H1 (cell line): ENCODE measurements around the gene IFT81. TPM values are rescaled to one million over a fixed set of nuclear protein-coding genes. Genes with fewer than 3 reads are reported as not detected.

Source experiments
- CTCF ChIA-PET: fragments of 300-600 bp; sonication (Branson Sonifier 250); formaldehyde crosslinking; loops from one replicate; lab custom pipeline; 2021; ENCODE audit not compliant: partially characterized antibody; lab: Charles Lee
- POLR2A ChIA-PET: fragments of 300-600 bp; sonication (Branson Sonifier 250); formaldehyde crosslinking; loops from one replicate; lab custom pipeline; 2021; ENCODE audit warnings: inconsistent platforms; ENCODE audit not compliant: partially characterized antibody; lab: Charles Lee
- DNase-seq, 2 experiments: peaks; one replicate each; pipeline versions ENCODE4 v3.0.0 to v3.0.0-alpha.2; 2010 to 2022; ENCODE audit warnings: low spot score in 2 of 2, low read depth in 1 of 2, mixed read lengths in 1 of 2
- FAIRE-seq: peaks from 2 replicates; lab custom pipeline; 2011; peaks lifted over from hg19 to GRCh38; lab: Jason Lieb, UNC
- H2AFZ ChIP-seq: 2 replicates; pipeline ENCODE4 v1.8.1; 2012; ENCODE audit warnings: low read length, inconsistent platforms
- H2AK5ac ChIP-seq: 2 replicates; pipeline ENCODE4 v1.6.1; 2013; ENCODE audit warnings: low read depth, low read length
- H2BK120ac ChIP-seq: replicated peaks from 2 replicates; pipeline ENCODE3; 2013; ENCODE audit warnings: low read depth, low read length, inconsistent platforms
- H2BK12ac ChIP-seq: 2 replicates; pipeline ENCODE4 v1.6.1; 2013; ENCODE audit warnings: low read depth, low read length
- H2BK15ac ChIP-seq: 2 replicates; pipeline ENCODE4 v1.6.1; 2013; ENCODE audit warnings: low read length
- H2BK20ac ChIP-seq: 2 replicates; pipeline ENCODE4 v1.6.1; 2013; ENCODE audit warnings: low read length
- H2BK5ac ChIP-seq: 2 replicates; pipeline ENCODE4 v1.6.1; 2013; ENCODE audit warnings: low read depth, low read length
- H3K14ac ChIP-seq: 2 replicates; pipeline ENCODE4 v1.6.1; 2013; ENCODE audit warnings: inconsistent platforms; ENCODE audit not compliant: insufficient read length
- H3K18ac ChIP-seq: 2 replicates; pipeline ENCODE4 v1.6.1; 2013; ENCODE audit warnings: low read length; ENCODE audit errors: extremely low read depth
- H3K23ac ChIP-seq: 2 replicates; pipeline ENCODE4 v1.6.1; 2013; ENCODE audit warnings: inconsistent platforms; ENCODE audit not compliant: insufficient read length
- H3K23me2 ChIP-seq: 2 replicates; pipeline ENCODE4 v1.6.1; 2013; ENCODE audit warnings: low read depth, low read length
- H3K27ac ChIP-seq: 2 replicates; pipeline ENCODE4 v1.6.1; 2011; ENCODE audit warnings: low read depth, low read length, inconsistent platforms
- H3K27me3 ChIP-seq, 4 experiments: replicated peaks in 1 of 4; 1 replicate in 1 of 4; 2 replicates in 3 of 4; pipeline versions ENCODE4 v1.6.1 to v1.8.1; 2011 to 2013; ENCODE audit warnings: low read length in 3 of 4, mild to moderate bottlenecking in 3 of 4, inconsistent platforms in 2 of 4, mixed read lengths in 2 of 4, moderate library complexity in 1 of 4; ENCODE audit not compliant: control insufficient read depth in 3 of 4, insufficient read depth in 3 of 4; ENCODE audit errors: extremely low read depth in 1 of 4
- H3K36me3 ChIP-seq, 4 experiments: 2 replicates each; pipeline versions ENCODE4 v1.6.1 to v1.8.1; 2011 to 2013; ENCODE audit warnings: mild to moderate bottlenecking in 4 of 4, low read length in 3 of 4, moderate library complexity in 2 of 4, control low read depth in 1 of 4, inconsistent platforms in 1 of 4; ENCODE audit not compliant: insufficient read depth in 4 of 4, control insufficient read depth in 2 of 4
- H3K4ac ChIP-seq: replicated peaks from 2 replicates; pipeline ENCODE3; 2013; ENCODE audit warnings: low read length, low read depth, mixed read lengths, inconsistent platforms; ENCODE audit not compliant: insufficient read length
- H3K4me1 ChIP-seq, 4 experiments: replicated peaks in 1 of 4; 1 replicate in 1 of 4; 2 replicates in 3 of 4; pipeline versions ENCODE4 v1.6.1 to v1.8.1; 2011 to 2013; ENCODE audit warnings: low read length in 3 of 4, inconsistent platforms in 2 of 4, mixed read lengths in 1 of 4; ENCODE audit not compliant: insufficient read depth in 4 of 4, control insufficient read depth in 3 of 4
- H3K4me2 ChIP-seq, 2 experiments: 2 replicates each; pipeline versions ENCODE4 v1.6.1 to v1.8.1; 2011 to 2013; ENCODE audit warnings: low read depth in 2 of 2, low read length in 2 of 2, control low read depth in 1 of 2, inconsistent platforms in 1 of 2, mild to moderate bottlenecking in 1 of 2; ENCODE audit not compliant: insufficient read depth in 1 of 2
- H3K4me3 ChIP-seq, 4 experiments: fragments of 200-600, 300-600 bp in 1 of 4; sonication (generic), shearing (Covaris generic), sonication (Bioruptor Twin) in 1 of 4; 2 replicates each; pipeline versions ENCODE4 v1.5.1 to v1.8.1; 2011 to 2016; ENCODE audit warnings: low read length in 4 of 4, low read depth in 3 of 4, control low read depth in 2 of 4, inconsistent platforms in 2 of 4, mild to moderate bottlenecking in 2 of 4, mixed read lengths in 1 of 4, moderate library complexity in 1 of 4; ENCODE audit not compliant: insufficient read depth in 2 of 4; ENCODE audit errors: extremely low read depth in 1 of 4
- H3K56ac ChIP-seq: replicated peaks from 2 replicates; pipeline ENCODE3; 2013; ENCODE audit warnings: low read depth, mild to moderate bottlenecking, mixed read lengths, low read length, inconsistent platforms; ENCODE audit not compliant: insufficient read length
- H3K79me1 ChIP-seq: 2 replicates; pipeline ENCODE4 v1.6.1; 2013; ENCODE audit warnings: low read depth, low read length, control low read depth
- H3K79me2 ChIP-seq, 2 experiments: 2 replicates each; pipeline versions ENCODE4 v1.6.1 to v1.8.1; 2012 to 2013; ENCODE audit warnings: low read length in 2 of 2, mild to moderate bottlenecking in 2 of 2, inconsistent platforms in 1 of 2; ENCODE audit not compliant: insufficient read depth in 2 of 2, control insufficient read depth in 1 of 2
- H3K9ac ChIP-seq, 4 experiments: replicated peaks in 1 of 4; 1 replicate in 1 of 4; 2 replicates in 3 of 4; pipeline versions ENCODE4 v1.6.1 to v1.8.1; 2011 to 2013; ENCODE audit warnings: low read depth in 3 of 4, low read length in 3 of 4, control low read depth in 2 of 4, mild to moderate bottlenecking in 2 of 4, moderate library complexity in 2 of 4, inconsistent platforms in 1 of 4; ENCODE audit errors: extremely low read depth in 1 of 4
- H3K9me3 ChIP-seq, 2 experiments: 2 replicates each; pipeline versions ENCODE4 v1.6.1 to v1.8.1; 2012 to 2013; ENCODE audit warnings: mild to moderate bottlenecking in 2 of 2, moderate library complexity in 2 of 2, control low read depth in 1 of 2, inconsistent platforms in 1 of 2, low read depth in 1 of 2, low read length in 1 of 2, mixed read lengths in 1 of 2; ENCODE audit not compliant: insufficient read depth in 2 of 2
- H4K20me1 ChIP-seq, 2 experiments: replicated peaks in 1 of 2; 2 replicates each; pipeline versions ENCODE3 to v1.8.1; 2011 to 2013; ENCODE audit warnings: inconsistent platforms in 2 of 2, low read length in 2 of 2, mild to moderate bottlenecking in 1 of 2; ENCODE audit not compliant: insufficient read depth in 2 of 2, control insufficient read depth in 1 of 2
- H4K5ac ChIP-seq: 2 replicates; pipeline ENCODE4 v1.6.1; 2013; ENCODE audit warnings: low read length, low read depth, mixed read lengths, inconsistent platforms; ENCODE audit not compliant: insufficient read length
- H4K8ac ChIP-seq: 2 replicates; pipeline ENCODE4 v1.8.0; 2013; ENCODE audit warnings: mild to moderate bottlenecking, moderate library complexity, low read length, inconsistent platforms; ENCODE audit not compliant: insufficient read depth; ENCODE audit errors: extremely low read depth
- H4K91ac ChIP-seq: replicated peaks from 2 replicates; pipeline ENCODE3; 2013; ENCODE audit warnings: low read length, mixed read lengths, inconsistent platforms; ENCODE audit not compliant: insufficient read length
- CTCF ChIP-seq, 3 experiments: IDR thresholded peaks; 1 replicate in 2 of 3; 2 replicates in 1 of 3; pipeline versions ENCODE4 v1.5.1 to v1.6.1; 2011; ENCODE audit warnings: low read length in 3 of 3, mild to moderate bottlenecking in 3 of 3, inconsistent platforms in 2 of 3, low read depth in 1 of 3, moderate library complexity in 1 of 3; ENCODE audit not compliant: insufficient read depth in 1 of 3; ENCODE audit errors: control extremely low read depth in 1 of 3
- E2F6 ChIP-seq: IDR thresholded peaks from 2 replicates; pipeline ENCODE4 v1.6.1; 2012; ENCODE audit warnings: inconsistent platforms
- EZH2 ChIP-seq: fragments of 200-600 bp; sonication (generic); IDR thresholded peaks from 2 replicates; pipeline ENCODE4 v1.7.1; 2012; ENCODE audit warnings: low read depth, mild to moderate bottlenecking, moderate library complexity, low read length, inconsistent platforms; ENCODE audit not compliant: severe bottlenecking
- GTF2F1 ChIP-seq: IDR thresholded peaks from 2 replicates; pipeline ENCODE4 v1.6.1; 2012; ENCODE audit warnings: low read depth, low read length, improper control_type of control experiment, borderline replicate concordance
- MAX ChIP-seq: IDR thresholded peaks from 2 replicates; pipeline ENCODE4 v1.6.1; 2012; ENCODE audit warnings: inconsistent platforms
- RBBP5 ChIP-seq: IDR thresholded peaks from 2 replicates; pipeline ENCODE4 v1.7.1; 2012; ENCODE audit warnings: low read depth, mild to moderate bottlenecking, inconsistent platforms, low read length, moderate library complexity, borderline replicate concordance
- SIN3A ChIP-seq, 2 experiments: IDR thresholded peaks in 1 of 2; conservative IDR thresholded peaks in 1 of 2; 2 replicates each; pipeline ENCODE4 v1.6.1; 2011 to 2012; ENCODE audit warnings: low read length in 2 of 2, improper control_type of control experiment in 1 of 2, low read depth in 1 of 2, mild to moderate bottlenecking in 1 of 2
- TBP ChIP-seq: IDR thresholded peaks from 2 replicates; pipeline ENCODE4 v1.6.1; 2011; ENCODE audit warnings: low read depth, low read length, improper control_type of control experiment
- YY1 ChIP-seq: IDR thresholded peaks from 2 replicates; pipeline ENCODE4 v1.6.1; 2011; ENCODE audit warnings: low read depth, mild to moderate bottlenecking, low read length
- WGBS, 2 experiments: shearing (Covaris generic) in 1 of 2; methylation state at CpG; one replicate each; pipeline versions ENCODE4 v1.1.6 to v1.1.7; 2013 to 2015; ENCODE audit warnings: low lambda C conversion rate in 2 of 2, mixed read lengths in 2 of 2, inconsistent platforms in 1 of 2, low coverage in 1 of 2, missing lambda C conversion rate in 1 of 2; ENCODE audit not compliant: insufficient replicate concordance in 2 of 2, insufficient coverage in 1 of 2, insufficient read length in 1 of 2; ENCODE audit errors: extremely low coverage in 1 of 2, missing lambda C conversion rate in 1 of 2; 5-methylcytosine and 5-hydroxymethylcytosine counted together
- polyA plus RNA-seq, 7 experiments: library from polyadenylated mRNA; depleted of rRNA in 3 of 7; stranded (reverse) in 5 of 7; unstranded in 2 of 7; fragments of >200 nt in 5 of 7; fragments of 200-250 nt in 2 of 7; gene quantifications; 1 replicate in 5 of 7; 2 replicates in 1 of 7; 4 replicates in 1 of 7; pipeline versions ENCODE4 v1.2.1 to v1.2.3, GENCODE V29; 2011 to 2013; ENCODE audit warnings: missing spikeins in 2 of 7, mixed read lengths in 2 of 7
- total RNA-seq: library from RNA; stranded (reverse); fragmentation: NEBNext Ultra II Directional; extraction: Animal tissue kit (Norgen Biotek cat#: 25700); gene quantifications from 2 replicates; pipeline ENCODE4 v1.2.1, GENCODE V29; 2021

IFT81 gene
- total and polyA plus RNA-seq, 2 of the 8 experiments (the other 6 are each of a cell fraction or from before 2014, with no cell fraction given) = 4.1 to 14.5 TPM

- H2AFZ ChIP-seq = peak overlapping the region; percentile 91
- TF ChIP-seq SIN3A (conservative IDR thresholded peaks at IDR 0.05 in 1 of 2, IDR thresholded peaks at IDR 0.05 in 1 of 2; ENCODE audit: low read depth in 1 of 2, low read length in 2 of 2) (0 out of 4 replicates have a peak, but pooled peaks of 1 of the 2 experiments have one; percentile 26), E2F6 (peak; percentile 64), RBBP5 (no peak), TBP (peak; percentile 25; the same call in 1 of the 2 replicates), EZH2 (no peak), CTCF (IDR thresholded peaks at IDR 0.05; ENCODE audit: control extremely low read depth in 1 of 3, insufficient read depth in 1 of 3, low read depth in 1 of 3, low read length in 3 of 3) (peak; percentile 49 to 83 (median 77)), MAX (peak; percentile 85), GTF2F1 (no peak), YY1 (peak; percentile 95)
Measured at GRCh38 chr12:110102255-110102654, 21.9 kb upstream of the IFT81 start.

More at GRCh38 chr12:110102255-110102654, 21.9 kb upstream of the IFT81 start:
- Histone ChIP-seq H3K79me1 (no peaks in the 10 kb centered on the region), H3K79me2 (no peaks in the 10 kb centered on the region), H2AK5ac (no peak overlapping the region), H3K4me2 (no peak overlapping the region), H2BK20ac (no peak overlapping the region), H3K4ac (no peak overlapping the region), H2BK5ac (no peak overlapping the region), H3K18ac (no peak overlapping the region), H3K27me3 (no peaks in the 10 kb centered on the region), H3K9me3 (no peaks in the 10 kb centered on the region), H3K36me3 (no peaks in the 10 kb centered on the region), H3K23me2 (no peaks in the 10 kb centered on the region), H2BK120ac (no peak overlapping the region), H4K5ac (no peak overlapping the region), H4K20me1 (no peaks in the 10 kb centered on the region), H4K8ac (no peak overlapping the region), H3K9ac (no peak overlapping the region), H3K4me1 (no peaks in the 10 kb centered on the region), H2BK15ac (no peak overlapping the region), H3K56ac (no peak overlapping the region), H4K91ac (no peak overlapping the region), H3K23ac (no peak overlapping the region), H3K4me3 (no peak overlapping the region), H2BK12ac (no peak overlapping the region), H3K14ac (no peak overlapping the region), H3K27ac (no peak overlapping the region)
- 66% methylated on average over 3 of the region's 3 CpGs; no CpG with 5 or more reads in 1 of the 2 experiments for WGBS, 2 experiments
- DNase-seq (peak; percentile 69 to 84), FAIRE-seq (peak; percentile 88)
- POLR2A ChIA-PET = interaction anchor here (0.9 to 1.9 kb wide), 4 partner anchors 14 to 168 kb away, joined by 3 to 7 read pairs (median 3); partner anchors contain the start of gene IFT81
- CTCF ChIA-PET = interaction anchor here (0.7 to 4.5 kb wide), 42 partner anchors 10 to 409 kb away, joined by 3 to 28 read pairs (median 4); partner anchors contain the start of gene IFT81
